ENCODE measurements around the gene PHYKPL.

DNA sequence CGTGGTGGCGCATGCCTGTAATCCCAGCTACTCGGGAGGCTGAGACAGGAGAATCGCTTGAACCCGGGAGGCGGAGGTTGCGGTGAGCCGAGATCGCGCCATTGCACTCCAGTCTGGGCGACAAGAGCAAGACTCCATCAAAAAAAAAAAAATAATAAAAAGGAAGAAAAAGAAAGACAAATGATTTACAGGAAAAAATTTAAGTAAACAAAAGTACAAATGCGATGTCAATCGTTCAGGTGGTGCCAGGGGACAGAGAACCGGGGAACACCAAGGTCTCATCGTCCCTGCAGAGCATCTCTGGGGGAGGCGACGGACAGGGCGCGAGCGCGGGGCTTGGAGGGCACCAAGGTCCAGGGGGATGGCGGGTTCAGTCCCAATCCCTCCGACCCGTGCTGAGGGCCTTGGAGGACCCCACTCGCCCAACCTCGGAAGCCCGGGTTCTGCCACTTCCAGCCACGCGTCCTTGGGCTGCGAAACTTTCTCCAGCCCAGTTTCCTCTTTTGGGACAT, 28.9 kb downstream of the PHYKPL start:
- TF ChIP-seq, protein P1, sequence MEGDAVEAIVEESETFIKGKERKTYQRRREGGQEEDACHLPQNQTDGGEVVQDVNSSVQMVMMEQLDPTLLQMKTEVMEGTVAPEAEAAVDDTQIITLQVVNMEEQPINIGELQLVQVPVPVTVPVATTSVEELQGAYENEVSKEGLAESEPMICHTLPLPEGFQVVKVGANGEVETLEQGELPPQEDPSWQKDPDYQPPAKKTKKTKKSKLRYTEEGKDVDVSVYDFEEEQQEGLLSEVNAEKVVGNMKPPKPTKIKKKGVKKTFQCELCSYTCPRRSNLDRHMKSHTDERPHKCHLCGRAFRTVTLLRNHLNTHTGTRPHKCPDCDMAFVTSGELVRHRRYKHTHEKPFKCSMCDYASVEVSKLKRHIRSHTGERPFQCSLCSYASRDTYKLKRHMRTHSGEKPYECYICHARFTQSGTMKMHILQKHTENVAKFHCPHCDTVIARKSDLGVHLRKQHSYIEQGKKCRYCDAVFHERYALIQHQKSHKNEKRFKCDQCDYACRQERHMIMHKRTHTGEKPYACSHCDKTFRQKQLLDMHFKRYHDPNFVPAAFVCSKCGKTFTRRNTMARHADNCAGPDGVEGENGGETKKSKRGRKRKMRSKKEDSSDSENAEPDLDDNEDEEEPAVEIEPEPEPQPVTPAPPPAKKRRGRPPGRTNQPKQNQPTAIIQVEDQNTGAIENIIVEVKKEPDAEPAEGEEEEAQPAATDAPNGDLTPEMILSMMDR (IDR thresholded peaks at IDR 0.05) = no peak
- no peak for TF ChIP-seq POLR2A (IDR thresholded peaks at IDR 0.05)

All from adrenal gland (tissue), 5 donors.